GM23338 (cell line): Measurements from ENCODE around the gene TMEM223.
"Not testable (repeated sequence)": the region's sequence is repeated elsewhere in the genome, so short reads cannot be mapped to it uniquely, and the experiment has no call there.

Experiments used
- EZH2 ChIP-seq: fragments of 200-600 bp; sonication (generic); IDR thresholded peaks from one replicate; pipeline ENCODE4 v1.8.0; 2017; ENCODE audit warnings: antibody characterized with exemption, mild to moderate bottlenecking, low read depth; ENCODE audit not compliant: unreplicated experiment
- POLR2AphosphoS5 ChIP-seq: IDR thresholded peaks from 2 replicates; pipeline ENCODE4 v1.6.1; 2016; ENCODE audit warnings: antibody characterized with exemption, low read depth
- REST ChIP-seq: IDR thresholded peaks from one replicate; pipeline ENCODE4 v1.6.1; 2018; ENCODE audit warnings: antibody characterized with exemption; ENCODE audit not compliant: unreplicated experiment

- TF ChIP-seq EZH2, REST, POLR2AphosphoS5: not testable (repeated sequence)
These were observed 31.0 kb downstream of the TMEM223 start for GRCh38 chr11:62760867-62761227.
